ENCODE results near the gene CRACR2B.
A peak's percentile ranks its signal among the peaks of the same experiment; 100 is the strongest.

Gene CRACR2B

DNA sequence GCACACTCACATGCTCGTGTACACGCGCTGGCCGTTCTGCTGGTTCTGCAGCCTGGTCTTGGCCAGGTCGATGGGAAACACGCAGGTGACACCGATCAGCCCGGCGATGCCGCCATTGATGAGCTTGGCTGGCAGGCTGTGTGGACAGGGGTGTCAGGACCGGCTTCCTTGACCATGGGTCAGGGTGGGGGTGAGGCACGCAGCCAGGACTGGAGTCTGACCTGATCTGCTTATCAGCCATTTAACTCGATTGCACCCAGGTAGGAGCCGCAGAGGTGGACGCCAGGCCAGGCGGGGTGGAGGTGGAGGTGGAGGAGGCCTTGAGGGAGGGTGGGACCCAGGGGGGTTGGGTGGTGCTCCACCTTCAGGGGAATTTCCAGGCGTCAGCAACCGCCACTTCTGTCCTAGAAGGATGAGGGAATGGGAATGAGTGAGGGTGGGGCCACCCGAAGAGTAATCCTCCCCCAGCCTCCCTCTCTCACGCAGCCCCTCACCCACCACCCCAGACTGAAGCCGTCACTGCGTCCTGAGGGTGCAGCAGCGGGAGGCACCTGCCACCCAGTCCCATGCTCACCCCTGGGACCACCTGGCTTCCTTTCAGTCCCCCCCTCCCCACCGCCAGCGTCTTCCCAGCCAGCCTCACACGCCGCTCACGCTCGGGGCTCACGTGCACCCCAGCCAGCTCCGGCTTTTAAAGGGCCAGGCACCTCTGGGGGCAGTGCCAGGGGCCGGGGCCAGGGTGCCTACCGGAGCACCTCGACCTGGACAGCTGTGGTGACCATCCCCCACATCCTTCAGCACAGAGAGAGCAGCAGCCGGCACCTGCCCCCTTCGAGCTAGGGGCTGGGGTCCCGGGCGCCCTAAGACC lies 32.7 kb upstream of the CRACR2B start:
- DNase-seq (ENCODE audit: low read depth in 2 of 2): no peak

DNA sequence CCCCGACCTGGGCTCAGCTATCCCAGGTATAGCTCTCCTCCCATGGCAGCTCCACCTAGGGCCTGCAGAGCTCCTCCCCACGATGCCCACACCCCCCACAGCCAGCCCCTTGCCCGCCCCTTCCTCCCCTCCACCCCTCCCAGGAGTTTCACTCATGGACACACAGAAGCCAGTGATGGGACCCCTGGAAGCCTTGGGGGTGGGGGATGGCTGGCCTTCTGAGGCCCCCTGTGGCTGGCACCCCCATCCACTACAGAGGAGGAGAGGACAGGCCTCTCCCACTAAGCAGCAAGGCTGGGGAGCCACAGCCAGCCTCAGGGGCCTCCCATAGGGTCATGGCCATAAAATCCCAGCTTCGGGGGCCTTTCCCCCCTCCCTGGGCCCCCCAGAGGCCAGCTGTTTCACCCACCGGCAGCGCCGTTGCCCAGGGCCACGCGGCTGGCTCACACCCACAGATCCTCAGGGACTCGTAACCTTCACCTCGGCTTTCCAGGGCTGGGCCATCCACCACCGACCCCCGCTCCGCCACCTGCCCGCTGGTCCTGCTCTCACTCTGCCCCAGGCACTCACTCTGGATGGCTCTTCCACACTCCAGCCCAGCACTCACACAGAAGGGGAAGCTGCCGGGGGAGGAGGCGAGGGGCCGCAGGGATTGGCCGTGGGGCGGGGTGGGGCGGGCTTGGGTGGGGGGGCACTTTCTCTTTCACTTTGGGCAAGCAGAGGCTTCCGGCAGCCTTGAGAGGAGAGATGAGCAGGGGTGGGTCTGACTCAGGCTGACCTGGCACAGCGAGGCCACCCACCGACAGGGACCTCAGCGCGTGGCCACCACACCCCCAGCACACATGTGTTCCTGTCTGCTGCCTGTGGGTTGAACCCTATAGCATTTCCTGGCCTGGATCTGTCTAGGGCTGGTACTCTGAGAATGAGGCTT lies 31.8 kb upstream of the CRACR2B start:
- peak; percentile 43 to 49 for DNase-seq (ENCODE audit: low read depth in 2 of 2)

DNA sequence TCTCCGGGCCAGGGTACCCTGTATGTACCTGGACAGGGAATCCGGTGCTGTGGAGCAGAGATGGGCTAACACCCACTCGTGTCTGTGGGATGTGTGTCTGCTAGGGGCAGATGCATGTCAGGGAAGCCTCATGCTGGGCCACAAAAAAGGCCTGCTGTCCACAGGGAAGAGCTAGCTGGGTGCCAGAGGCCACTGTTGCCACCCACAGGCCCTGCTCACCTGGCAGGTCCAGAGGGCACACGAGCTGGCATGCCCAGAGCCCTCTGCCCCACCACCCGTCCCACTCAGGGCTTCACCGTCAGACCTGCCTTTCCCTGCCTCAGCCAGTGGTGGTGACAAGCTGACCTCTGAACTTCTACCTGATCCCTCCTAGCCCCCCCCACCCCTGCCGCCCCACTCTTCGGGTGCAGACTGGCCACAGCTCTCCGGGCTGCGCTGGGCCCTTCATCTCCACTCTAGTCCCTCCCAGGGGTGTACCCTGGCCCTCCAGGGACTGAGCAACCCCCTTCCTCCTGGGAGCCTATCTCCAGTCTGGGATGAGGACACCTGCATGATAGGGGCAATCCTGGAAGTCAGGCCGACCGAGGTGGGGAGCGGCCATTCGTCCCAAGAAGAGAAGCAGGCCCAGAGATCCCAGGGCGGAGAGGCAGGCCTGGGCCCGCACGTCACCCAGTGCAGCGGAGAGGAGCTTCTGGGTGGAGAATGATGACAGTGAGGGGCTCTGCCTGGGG lies 31.0 kb upstream of the CRACR2B start:
- no peak for DNase-seq (ENCODE audit: low read depth in 2 of 2)

DNA sequence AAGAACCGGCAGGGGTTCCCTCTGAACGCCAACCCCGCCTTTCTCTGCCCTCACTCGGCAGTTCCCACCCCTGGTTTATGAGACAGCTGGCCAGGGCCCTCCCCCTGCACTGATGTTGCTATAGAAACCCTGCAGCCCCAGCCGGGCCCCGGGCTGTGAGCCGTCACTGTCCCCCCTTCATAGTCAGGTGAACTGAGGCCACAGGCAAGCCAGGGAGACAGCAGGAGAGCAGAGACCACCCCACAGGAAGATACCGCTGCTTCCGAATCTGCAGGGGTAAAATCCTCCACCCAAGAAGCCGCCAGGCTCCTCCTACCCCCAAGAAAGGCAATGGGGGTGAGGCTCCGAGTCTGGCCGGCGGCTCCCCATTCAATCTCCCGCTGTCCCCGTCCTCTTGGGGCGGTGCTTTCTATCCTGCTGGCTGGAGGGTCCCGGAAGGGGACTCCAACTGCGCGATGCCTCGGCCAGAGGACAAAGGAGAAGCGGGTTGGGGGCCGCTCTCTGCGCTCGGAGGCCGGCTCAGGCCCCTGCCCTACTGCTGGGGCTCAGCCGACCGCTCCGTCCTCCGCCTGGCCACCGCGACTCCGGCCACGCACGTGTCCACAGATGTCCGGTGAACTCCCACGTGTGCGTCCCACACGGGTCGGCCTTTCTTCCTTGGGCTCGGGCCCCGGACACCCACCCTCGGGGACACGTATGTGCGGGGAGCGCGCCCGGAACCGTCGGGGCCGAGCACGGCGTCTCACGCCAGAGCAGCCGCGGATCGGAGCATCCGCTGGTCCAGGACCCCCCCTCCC lies 30.2 kb upstream of the CRACR2B start:
- DNase-seq (ENCODE audit: low read depth in 2 of 2): peak; percentile 64 to 68

DNA sequence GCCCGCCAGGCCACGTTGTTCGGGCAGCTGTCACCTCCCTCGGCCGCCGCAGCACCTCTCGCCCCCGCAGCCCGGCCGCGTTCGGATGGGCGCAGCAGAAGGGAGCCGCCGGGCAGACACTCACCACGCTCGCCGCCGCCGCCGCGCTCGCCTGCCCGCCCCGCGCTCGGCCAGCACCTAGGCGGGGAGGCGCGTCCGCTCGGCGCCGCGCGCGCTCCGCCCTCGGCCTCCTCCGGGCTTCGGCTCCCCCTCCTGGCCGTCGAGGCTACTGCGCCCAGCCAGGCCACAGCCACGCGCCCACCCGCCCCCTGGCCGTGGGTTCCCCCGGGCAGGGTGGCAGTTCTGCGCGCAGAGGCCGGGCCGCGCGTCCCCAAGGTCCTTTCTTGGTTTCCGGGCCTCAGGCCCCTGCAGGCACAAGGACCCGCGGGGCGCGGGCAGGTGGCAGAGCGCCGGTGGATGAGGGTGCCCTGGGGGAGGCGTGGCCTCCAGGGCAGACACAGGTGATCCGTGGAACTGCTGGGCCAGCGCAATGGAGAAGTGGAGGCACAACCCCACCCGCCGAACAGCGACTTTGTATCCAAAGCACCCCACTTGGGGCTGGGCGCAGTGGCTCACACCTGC lies 29.5 kb upstream of the CRACR2B start, which contains the start of gene SLC25A22:
Gene SLC25A22 (minus strand): TSS at position 189 of the 621 bp plus-strand sequence. CDS start 3,275 bp downstream, outside the sequence.
- peak; percentile 34 to 42 for DNase-seq (ENCODE audit: low read depth in 2 of 2)

DNA sequence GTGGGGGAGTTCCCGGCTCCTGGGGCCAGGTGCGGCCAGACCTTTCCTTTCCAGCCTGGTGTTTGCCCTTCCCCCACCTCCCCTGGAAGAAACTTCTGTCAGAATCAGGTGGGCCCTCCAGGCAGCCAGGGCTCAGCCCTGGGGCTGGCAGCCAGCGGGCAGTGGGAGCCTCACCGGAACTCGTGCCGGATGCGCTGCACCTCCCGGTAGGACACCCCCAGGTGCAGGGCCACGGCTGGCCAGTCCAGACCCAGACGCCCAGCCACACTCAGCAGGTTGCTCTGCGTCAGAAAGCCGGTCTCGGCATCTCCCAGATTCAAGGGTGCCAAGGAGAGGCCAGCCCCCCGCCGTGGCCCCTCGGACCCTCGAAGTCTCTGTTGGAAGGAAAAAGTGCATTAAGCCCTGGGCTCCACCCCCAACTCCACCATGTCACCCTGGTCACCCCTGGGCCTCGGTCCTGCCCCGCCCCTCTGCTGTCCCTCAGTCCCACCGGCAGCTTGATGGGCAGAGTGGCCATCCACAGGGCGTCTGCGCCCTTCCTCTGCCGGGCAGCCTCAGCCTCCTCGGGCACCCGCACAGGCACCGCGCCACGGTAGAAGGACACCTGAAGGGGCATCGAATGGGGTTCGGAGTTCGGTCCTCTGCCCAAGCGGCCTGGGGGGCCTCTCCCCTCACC lies 27.9 kb upstream of the CRACR2B start:
- no peak for DNase-seq (ENCODE audit: low read depth in 2 of 2)

DNA sequence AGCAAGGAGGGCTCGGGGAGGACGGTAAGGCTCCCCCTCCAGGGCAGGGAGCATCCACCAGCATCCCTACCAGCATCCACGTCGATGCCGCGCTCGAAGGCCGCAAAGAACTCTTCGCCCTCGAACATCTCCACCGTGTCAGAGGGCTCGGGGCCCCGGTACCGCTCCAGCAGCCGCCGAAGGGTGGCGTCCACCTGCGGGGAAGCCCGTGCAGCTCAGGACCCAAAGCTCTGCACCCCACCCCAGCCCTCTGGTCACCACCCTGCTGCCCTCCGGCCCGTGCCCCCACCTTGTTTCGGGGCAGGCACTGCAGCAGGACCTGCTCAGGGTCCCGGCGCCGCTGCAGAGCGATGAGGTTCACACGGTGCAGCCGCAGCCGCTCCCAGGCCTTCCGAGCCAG lies 27.2 kb upstream of the CRACR2B start:
- DNase-seq (ENCODE audit: low read depth in 2 of 2): no peak

DNA sequence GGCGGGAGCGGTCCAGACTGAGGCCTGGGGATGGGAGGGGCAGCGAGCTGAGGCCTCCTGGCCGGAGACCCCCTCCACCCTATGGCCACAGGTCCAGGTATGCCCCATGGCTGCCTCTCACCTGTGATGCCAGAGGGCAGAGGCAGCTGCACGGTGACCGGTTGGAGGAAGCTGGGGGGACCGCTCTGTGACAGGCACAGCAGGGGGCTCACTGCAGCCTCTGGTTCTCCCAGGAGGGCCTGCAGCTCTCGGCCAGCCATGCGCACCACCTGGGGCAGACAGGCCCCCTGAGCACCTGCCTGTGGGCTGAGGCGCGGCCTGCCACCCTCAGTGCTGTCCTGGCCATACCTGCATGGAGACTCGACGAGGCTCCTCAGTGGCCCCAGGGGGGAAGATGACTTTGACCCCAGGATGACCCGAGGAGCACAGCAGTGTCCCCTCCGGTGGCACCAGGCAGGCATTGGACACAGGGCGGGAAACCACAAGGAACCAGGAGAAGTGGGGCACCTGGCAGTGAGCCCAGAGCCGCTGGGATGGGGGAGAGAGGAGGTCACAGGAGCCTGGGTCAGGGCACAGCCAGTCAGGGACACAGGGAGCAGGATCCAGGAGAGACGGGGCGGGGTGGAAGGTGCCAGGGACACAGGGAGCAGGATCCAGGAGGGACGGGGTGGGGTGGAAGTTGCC lies 26.5 kb upstream of the CRACR2B start:
- no peak for DNase-seq (ENCODE audit: low read depth in 2 of 2)

DNA sequence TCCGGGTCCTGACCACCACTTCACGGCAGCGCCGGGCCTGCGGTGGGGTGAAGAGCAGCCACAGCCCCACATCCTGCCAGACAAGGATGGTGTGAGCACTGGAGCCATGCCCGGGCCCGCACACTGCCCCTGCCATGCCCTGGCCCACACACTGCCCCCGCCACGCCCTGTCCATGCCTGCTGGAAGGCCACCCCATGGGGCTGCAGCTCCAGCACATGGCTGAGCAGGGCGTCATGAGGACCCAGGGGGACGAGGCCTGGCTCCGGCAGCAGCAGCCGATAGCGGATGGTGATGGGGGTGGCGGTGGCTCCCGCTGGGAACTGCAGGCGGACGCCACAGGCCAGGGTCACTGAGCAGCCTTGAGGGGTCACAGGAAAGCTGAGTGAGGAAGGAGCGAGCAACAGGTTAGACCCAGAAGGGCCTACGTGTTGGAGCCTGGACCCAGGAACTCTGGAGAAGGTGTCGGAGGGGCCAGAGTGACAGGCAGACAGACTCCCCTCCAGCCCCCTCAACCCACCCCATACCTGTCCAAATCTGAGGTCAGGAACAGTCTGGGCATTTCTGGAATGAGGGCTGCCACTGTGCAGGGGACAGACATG lies 25.6 kb upstream of the CRACR2B start:
- DNase-seq (ENCODE audit: low read depth in 2 of 2): no peak

DNA sequence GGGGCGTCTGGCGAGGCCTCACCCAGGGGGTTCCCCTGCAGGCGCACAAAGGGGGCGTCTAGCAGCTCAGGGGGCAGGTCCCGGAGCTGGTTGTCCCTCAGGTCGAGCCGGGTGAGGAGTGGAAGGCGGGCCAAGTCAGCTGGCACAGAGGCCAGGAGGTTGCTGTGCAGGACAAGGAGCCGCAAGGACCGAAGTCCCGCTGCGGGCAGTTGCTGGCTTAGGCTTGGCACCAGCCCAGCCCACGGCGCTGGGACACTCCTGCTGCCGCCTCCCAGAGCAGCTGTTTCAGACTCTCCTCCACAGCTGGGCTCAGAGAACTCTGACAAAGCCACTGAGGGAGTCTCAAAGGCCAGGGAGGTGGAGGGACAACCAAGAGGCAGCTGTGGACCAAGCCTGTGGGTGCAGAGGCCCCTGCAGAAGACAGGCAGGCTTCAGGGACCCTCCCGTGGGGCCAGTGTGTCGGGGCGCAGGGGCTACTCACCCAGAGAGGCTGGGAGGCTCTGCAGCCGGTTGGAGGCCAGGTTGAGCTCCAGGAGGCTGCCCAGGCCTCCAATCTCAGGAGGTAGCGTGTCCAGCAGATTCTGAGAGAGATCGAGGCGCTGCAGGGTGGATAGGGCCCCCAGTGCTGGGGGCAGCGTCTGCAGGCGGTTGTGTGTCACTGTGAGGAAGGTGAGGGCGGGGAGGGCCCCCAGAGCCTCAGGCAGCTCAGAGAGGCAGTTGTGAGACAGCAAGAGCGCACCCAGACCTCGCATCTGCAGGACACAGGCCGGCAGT lies 24.8 kb upstream of the CRACR2B start:
- DNase-seq (ENCODE audit: low read depth in 2 of 2): no peak

DNA sequence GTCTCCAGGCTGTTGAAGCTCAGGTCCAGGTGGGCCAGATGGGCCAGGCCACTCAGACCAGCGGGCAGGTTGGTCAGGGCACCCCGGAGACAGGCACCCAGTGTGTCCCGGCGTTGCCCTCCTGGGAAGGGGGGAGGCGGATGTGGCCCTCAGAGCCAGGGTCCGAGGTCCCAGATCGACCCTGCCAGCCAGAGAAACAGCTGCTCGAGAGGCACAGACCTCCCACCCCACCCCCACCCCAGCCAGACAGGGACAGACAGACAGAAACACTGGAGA lies 24.3 kb upstream of the CRACR2B start:
- DNase-seq (ENCODE audit: low read depth in 2 of 2): no peak

DNA sequence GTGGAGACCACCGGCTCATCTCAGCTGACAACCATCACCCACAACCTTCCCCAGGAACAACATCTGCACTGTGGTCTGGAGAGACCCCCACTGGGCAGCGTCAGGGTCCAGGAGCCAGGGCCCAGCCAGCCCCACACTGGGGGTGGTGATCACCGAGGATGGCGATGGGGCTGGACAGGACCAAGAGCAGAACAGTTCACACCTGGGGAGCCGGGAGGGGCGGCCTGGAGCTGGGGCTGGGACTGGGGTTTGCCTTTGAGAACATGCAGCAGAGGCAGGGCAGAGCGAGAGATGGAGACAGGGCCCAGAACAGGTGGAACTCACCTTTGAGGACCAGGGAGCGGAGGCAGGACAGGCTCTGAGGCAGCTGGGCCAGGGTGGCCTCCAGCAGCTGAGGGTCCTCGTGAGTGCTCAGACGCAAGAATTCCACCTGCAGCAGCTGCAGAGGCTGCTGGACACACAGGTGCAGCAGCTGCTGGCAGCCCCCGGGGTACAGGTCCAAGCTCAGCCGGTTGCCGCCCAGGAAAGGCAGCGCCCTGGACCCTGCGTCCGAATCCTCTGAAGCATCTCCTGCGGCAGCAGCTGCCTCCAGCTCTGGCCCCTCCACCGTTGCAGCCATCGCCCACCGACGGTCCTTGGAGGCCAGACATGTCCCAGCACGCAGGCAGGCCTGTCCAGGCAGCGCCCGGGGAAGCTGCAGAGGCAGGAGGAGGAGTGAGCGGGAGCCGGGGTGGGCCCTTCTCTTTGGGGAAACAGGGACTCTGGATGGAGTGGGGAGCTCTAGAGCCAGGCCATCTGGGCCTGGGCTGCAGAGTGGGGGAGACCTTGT lies 23.7 kb upstream of the CRACR2B start:
- no peak for DNase-seq (ENCODE audit: low read depth in 2 of 2)

DNA sequence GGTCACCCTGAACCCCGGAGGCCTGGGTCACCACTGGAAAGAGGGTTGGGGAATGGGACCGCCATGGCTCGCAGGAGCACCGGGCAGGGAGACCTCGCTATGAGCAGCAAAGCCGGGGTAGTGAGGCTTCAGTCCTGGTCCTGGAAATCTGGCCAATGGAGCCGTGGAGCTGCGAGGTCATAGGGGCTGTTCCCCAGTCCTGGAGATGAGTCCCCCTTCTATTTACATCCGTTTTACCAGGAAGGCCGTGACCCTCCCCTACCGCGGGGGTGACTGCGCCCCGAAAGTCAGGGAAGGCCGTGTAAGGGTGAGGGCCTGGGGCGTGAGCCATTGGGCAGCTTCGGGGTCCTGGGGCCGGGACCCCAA lies 23.1 kb upstream of the CRACR2B start:
- DNase-seq (ENCODE audit: low read depth in 2 of 2): no peak

DNA sequence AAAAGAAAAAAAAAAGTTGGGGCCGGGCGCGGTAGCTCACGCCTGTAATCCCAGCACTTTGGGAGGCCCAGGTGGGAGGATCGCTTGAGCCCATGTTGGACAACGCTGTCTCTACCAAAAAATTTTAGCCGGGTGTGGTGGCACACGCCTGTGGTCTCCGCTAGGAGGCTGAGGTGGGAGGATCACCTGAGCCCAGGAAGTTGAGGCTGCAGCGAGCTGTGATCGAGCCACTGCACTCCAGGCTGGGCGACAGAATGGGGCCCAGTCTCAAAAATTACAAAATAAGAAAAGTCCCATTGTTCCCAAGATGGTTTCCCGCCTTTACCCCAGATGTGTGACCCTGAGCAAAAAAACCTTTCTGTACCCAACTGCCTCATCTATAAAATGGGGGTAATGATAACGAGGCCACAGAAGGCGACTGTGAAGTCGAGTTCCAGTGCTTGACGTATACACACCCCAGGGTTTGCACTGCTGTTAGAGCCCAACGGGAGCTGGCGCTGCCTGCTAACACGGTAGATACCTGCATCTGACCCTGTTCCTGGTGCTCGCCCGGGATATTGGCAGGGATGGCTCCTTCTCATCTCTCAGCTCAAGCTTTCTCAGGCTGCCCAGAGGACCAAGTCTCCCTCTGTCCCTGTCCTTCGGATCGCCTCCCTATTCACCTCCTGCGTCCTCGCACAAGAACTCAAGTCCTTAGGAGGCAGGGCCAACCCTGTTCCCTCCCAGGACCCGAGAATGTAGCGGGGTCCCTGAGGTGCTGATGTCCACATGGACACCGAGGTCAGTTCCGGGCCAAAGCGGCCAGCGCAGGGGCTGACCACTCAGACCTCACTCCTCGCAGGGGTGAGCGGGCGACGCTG lies 19.1 kb upstream of the CRACR2B start:
- DNase-seq (ENCODE audit: low read depth in 2 of 2): no peak

DNA sequence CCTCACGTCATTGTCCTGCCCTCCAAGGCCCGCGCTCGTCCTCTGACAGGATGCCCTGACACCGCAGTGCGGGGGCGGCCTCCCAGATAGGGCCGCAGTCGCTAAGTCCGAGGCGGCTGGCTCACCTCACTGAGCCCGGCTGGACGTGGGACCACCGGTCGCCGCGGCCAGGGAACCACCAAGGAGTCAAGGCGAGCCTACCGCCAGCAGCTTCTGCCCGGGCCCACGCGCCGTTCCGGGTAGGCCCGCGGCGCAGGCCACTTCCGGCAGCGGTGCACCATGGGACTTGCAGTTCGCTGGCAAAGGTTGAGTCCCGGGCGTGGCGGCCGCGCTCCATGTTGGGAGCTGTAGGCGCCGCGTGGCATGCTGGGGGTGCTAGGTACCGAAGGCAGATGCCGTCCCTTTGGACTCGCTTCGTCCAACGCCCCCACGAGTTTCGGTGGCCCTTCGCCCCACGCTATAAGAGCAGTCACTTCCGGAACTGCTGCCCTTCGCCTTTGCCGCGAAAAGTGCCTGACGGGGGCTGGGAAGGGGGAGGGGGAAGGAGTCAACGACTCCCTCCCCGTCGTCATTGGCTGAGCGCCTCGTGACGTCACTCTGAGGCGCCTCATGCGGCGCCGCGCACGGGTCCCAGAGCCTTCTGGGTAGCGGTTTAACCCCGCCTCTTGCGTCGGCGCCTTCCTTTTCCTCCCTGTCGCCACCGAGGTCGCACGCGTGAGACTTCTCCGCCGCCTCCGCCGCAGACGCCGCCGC lies 18.3 kb upstream of the CRACR2B start, which contains the start of gene RPLP2:
Gene RPLP2 (plus strand): TSS at position 681 of the 753 bp plus-strand sequence. CDS start 268 bp downstream, outside the sequence.
- DNase-seq (ENCODE audit: low read depth in 2 of 2): peak; percentile 93 to 94
